K562 (cell line): ENCODE results near the gene NRXN2. TPM values are rescaled to one million over a fixed set of nuclear protein-coding genes. Genes with fewer than 3 reads are reported as not detected.
A peak's percentile ranks its signal among the peaks of the same experiment; 100 is the strongest.

Source experiments
- BRCA1 ChIP-seq, 2 experiments: fragments of 450-650 bp in 1 of 2; sonication (generic) in 1 of 2; formaldehyde crosslinking in 1 of 2; IDR thresholded peaks; 2 replicates each; pipeline versions ENCODE4 v1.5.0 to v1.6.1; 2017 to 2020; ENCODE audit warnings: mild to moderate bottlenecking in 1 of 2, missing genetic modification reagents in 1 of 2
- CCAR2 ChIP-seq: fragments of 200-400 bp; formaldehyde crosslinking; IDR thresholded peaks from 2 replicates; pipeline ENCODE4 v1.6.1; 2017; ENCODE audit warnings: mild to moderate bottlenecking, low read depth, low read length
- E2F4 ChIP-seq: sonication (generic); formaldehyde crosslinking; IDR thresholded peaks from 2 replicates; pipeline ENCODE4 v1.8.0; 2022; ENCODE audit warnings: mild to moderate bottlenecking, low read depth, missing genetic modification reagents
- EGR1 ChIP-seq: fragments of 450-650 bp; conservative IDR thresholded peaks from 2 replicates; pipeline ENCODE4 v1.6.1; 2017; ENCODE audit warnings: mild to moderate bottlenecking
- GABPA ChIP-seq: fragments of 200-800 bp; sonication (Bioruptor generic); conservative IDR thresholded peaks from 2 replicates; pipeline ENCODE4 v1.6.1; 2016; ENCODE audit warnings: low read depth, missing genetic modification characterization, missing compliant biosample characterization
- GTF2E2 ChIP-seq: fragments of 200-800 bp; sonication (Bioruptor generic); IDR thresholded peaks from 2 replicates; pipeline ENCODE4 v1.6.1; 2016; ENCODE audit warnings: missing genetic modification characterization, missing compliant biosample characterization
- HMGXB4 ChIP-seq: sonication (generic); formaldehyde crosslinking; IDR thresholded peaks from 2 replicates; pipeline ENCODE4 v1.8.1; 2023; ENCODE audit warnings: mild to moderate bottlenecking, missing genetic modification reagents
- KAT2B ChIP-seq: IDR thresholded peaks from one replicate; pipeline ENCODE4 v1.6.1; 2012; ENCODE audit warnings: low read depth, mild to moderate bottlenecking, control low read depth, inconsistent platforms, low read length, moderate library complexity
- KLF10 ChIP-seq: fragments of 250-450 bp; sonication (Bioruptor Pico); IDR thresholded peaks from 2 replicates; pipeline ENCODE4 v1.6.1; 2021; ENCODE audit warnings: matching md5 sums
- MTA3 ChIP-seq: fragments of 450-650 bp; formaldehyde crosslinking; IDR thresholded peaks from 2 replicates; pipeline ENCODE4 v1.6.1; 2017; ENCODE audit warnings: mild to moderate bottlenecking, borderline replicate concordance
- PHB2 ChIP-seq: fragments of 450-650 bp; IDR thresholded peaks from 2 replicates; pipeline ENCODE4 v1.6.1; 2017; ENCODE audit warnings: low read depth
- PHTF2 ChIP-seq: fragments of 250-450 bp; sonication (Bioruptor Pico); IDR thresholded peaks from 2 replicates; pipeline ENCODE4 v1.5.0; 2021; ENCODE audit warnings: mild to moderate bottlenecking
- SMARCC2 ChIP-seq: fragments of 450-650 bp; IDR thresholded peaks from 2 replicates; pipeline ENCODE4 v1.6.1; 2017; ENCODE audit warnings: antibody characterized with exemption, moderate library complexity, mild to moderate bottlenecking, low read depth
- SUPT5H ChIP-seq: fragments of 450-650 bp; IDR thresholded peaks from 2 replicates; pipeline ENCODE4 v1.6.1; 2016
- TAF7 ChIP-seq: fragments of 450-650 bp; IDR thresholded peaks from 2 replicates; pipeline ENCODE4 v1.6.1; 2016; ENCODE audit warnings: missing genetic modification characterization, missing compliant biosample characterization
- TFAM ChIP-seq: fragments of 250-450 bp; sonication (Bioruptor Pico); conservative IDR thresholded peaks from 2 replicates; pipeline ENCODE4 v1.5.0; 2021; ENCODE audit warnings: mild to moderate bottlenecking, moderate library complexity
- ZBTB17 ChIP-seq: fragments of 450-650 bp; formaldehyde crosslinking; IDR thresholded peaks from 2 replicates; pipeline ENCODE4 v1.4.0; 2020; ENCODE audit warnings: mild to moderate bottlenecking
- ZNF3 ChIP-seq: fragments of 250-450 bp; sonication (Bioruptor Pico); IDR thresholded peaks from 2 replicates; pipeline ENCODE4 v1.5.0; 2021; ENCODE audit warnings: mild to moderate bottlenecking, moderate library complexity
- ZNF324 ChIP-seq: fragments of 250-450 bp; sonication (Bioruptor Pico); IDR thresholded peaks from 2 replicates; pipeline ENCODE4 v1.4.0; 2020; ENCODE audit warnings: mild to moderate bottlenecking
- ZNF699 ChIP-seq: fragments of 250-450 bp; sonication (Bioruptor Pico); IDR thresholded peaks from 2 replicates; pipeline ENCODE4 v1.8.0; 2021; ENCODE audit warnings: mild to moderate bottlenecking, moderate library complexity; ENCODE audit not compliant: insufficient replicate concordance
- ZSCAN32 ChIP-seq: fragments of 450-650 bp; formaldehyde crosslinking; IDR thresholded peaks from 2 replicates; pipeline ENCODE4 v1.4.0; 2020; ENCODE audit warnings: mild to moderate bottlenecking, moderate library complexity
- polyA plus RNA-seq, 8 experiments: library from polyadenylated mRNA; depleted of rRNA in 4 of 8; stranded (reverse) in 5 of 8; unstranded in 3 of 8; fragments of >200 nt; fragmentation: Nextera tagmentation in 2 of 8; fragmentation: Illumina TruSeq in 1 of 8; extraction: Ambion mirVana in 2 of 8; extraction: Trizol in 1 of 8; gene quantifications; 2 replicates each; pipeline versions ENCODE4 v1.2.1 to v1.2.3, GENCODE V29; 2011 to 2014; ENCODE audit warnings: inconsistent platforms in 1 of 8, missing spikeins in 1 of 8
- total RNA-seq, 7 experiments: library from RNA; depleted of rRNA in 6 of 7; stranded (reverse); fragments of >200 nt in 6 of 7; fragmentation: Illumina TruSeq in 2 of 7; extraction: Trizol in 2 of 7; gene quantifications; 2 replicates each; pipeline versions ENCODE4 v1.2.1 to v1.2.3, GENCODE V29; 2011 to 2021; ENCODE audit warnings: low replicate concordance in 1 of 7
- TF ChIP-seq, protein P1 (sequence below): fragments of 450-650 bp; IDR thresholded peaks from 2 replicates; pipeline ENCODE4 v1.6.1; 2018; ENCODE audit warnings: mild to moderate bottlenecking, low read depth; ENCODE audit not compliant: partially characterized antibody
- TF ChIP-seq, protein P2 (sequence below): IDR thresholded peaks from 2 replicates; pipeline ENCODE4 v1.6.1; 2012; ENCODE audit warnings: low read depth, low read length, improper control_type of control experiment, borderline replicate concordance

The NRXN2 gene
- total and polyA plus RNA-seq, 9 of the 15 experiments (the other 6 are each of a cell fraction or from before 2014, with no cell fraction given) = 0.07 to 0.47 (median 0.15) TPM; not detected in 4

- TF ChIP-seq TFAM (CRISPR knock-in tag) = no peak
- no peak for TF ChIP-seq TAF7
- TF ChIP-seq ZNF699 (CRISPR knock-in tag) = no peak
- no peak for TF ChIP-seq ZNF3
- TF ChIP-seq EGR1 = no peak
- no peak for TF ChIP-seq SMARCC2
- TF ChIP-seq SUPT5H = no peak
- no peak for TF ChIP-seq BRCA1 (IDR thresholded peaks at IDR 0.05)
- TF ChIP-seq BRCA1 (CRISPR knock-in tag; IDR thresholded peaks at IDR 0.05) = no peak
- no peak for TF ChIP-seq GTF2E2
- TF ChIP-seq, protein P1, sequence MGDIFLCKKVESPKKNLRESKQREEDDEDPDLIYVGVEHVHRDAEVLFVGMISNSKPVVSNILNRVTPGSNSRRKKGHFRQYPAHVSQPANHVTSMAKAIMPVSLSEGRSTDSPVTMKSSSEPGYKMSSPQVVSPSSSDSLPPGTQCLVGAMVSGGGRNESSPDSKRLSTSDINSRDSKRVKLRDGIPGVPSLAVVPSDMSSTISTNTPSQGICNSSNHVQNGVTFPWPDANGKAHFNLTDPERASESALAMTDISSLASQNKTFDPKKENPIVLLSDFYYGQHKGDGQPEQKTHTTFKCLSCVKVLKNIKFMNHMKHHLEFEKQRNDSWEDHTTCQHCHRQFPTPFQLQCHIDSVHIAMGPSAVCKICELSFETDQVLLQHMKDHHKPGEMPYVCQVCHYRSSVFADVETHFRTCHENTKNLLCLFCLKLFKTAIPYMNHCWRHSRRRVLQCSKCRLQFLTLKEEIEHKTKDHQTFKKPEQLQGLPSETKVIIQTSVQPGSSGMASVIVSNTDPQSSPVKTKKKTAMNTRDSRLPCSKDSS = no peak
- TF ChIP-seq PHTF2 (CRISPR knock-in tag) = no peak
- TF ChIP-seq, protein P2, sequence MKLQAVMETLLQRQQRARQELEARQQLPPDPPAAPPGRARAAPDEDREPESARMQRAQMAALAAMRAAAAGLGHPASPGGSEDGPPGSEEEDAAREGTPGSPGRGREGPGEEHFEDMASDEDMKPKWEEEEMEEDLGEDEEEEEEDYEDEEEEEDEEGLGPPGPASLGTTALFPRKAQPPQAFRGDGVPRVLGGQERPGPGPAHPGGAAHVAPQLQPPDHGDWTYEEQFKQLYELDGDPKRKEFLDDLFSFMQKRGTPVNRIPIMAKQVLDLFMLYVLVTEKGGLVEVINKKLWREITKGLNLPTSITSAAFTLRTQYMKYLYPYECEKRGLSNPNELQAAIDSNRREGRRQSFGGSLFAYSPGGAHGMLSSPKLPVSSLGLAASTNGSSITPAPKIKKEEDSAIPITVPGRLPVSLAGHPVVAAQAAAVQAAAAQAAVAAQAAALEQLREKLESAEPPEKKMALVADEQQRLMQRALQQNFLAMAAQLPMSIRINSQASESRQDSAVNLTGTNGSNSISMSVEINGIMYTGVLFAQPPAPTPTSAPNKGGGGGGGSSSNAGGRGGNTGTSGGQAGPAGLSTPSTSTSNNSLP = no peak
- TF ChIP-seq PHB2 = no peak
- no peak for TF ChIP-seq MTA3
- TF ChIP-seq ZBTB17 (CRISPR knock-in tag) = no peak
- no peak for TF ChIP-seq CCAR2
- TF ChIP-seq ZNF324 (CRISPR knock-in tag) = no peak
- no peak for TF ChIP-seq GABPA (tag)
- TF ChIP-seq ZSCAN32 (CRISPR knock-in tag) = peak; percentile 89
- no peak for TF ChIP-seq E2F4 (CRISPR knock-in tag)
- TF ChIP-seq KAT2B = no peak
- no peak for TF ChIP-seq HMGXB4 (CRISPR knock-in tag)
- TF ChIP-seq KLF10 (CRISPR knock-in tag) = no peak
Observed at GRCh38 chr11:64566042-64566914, 156.7 kb downstream of the NRXN2 start (continued).
